DND-41 (cell line): ENCODE measurements around the gene ZSCAN5A.

Source experiments
- EZH2 ChIP-seq: IDR thresholded peaks from 3 replicates; pipeline ENCODE4 v1.6.1; 2012; ENCODE audit warnings: borderline replicate concordance, low read depth, mild to moderate bottlenecking, moderate library complexity, low read length, inconsistent platforms; ENCODE audit not compliant: severe bottlenecking
- TF ChIP-seq, protein P1 (sequence below): IDR thresholded peaks from 2 replicates; pipeline ENCODE4 v1.5.1; 2012; ENCODE audit warnings: borderline replicate concordance, low read length, moderate library complexity, mild to moderate bottlenecking; ENCODE audit not compliant: poor library complexity, severe bottlenecking; ENCODE audit errors: extremely low read depth

DNA sequence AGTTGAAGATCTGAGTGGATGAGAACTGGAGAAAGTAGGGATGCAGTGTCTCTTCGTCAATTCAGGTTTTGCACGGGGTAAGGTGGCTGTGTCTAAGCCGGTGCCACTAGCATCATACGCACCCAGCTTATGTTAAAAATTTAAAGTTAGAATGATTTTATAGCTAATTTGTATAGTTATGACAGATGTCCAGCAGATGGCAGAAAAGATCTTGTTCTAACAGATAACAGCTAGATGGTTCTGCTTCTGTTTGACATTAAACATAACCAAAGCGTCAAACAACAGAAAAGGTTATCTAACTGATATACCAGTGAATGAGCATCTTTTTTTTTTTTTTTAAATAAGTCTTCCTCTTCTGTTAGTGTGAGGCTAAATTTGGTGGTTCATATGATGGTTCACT is 60.9 kb downstream of the ZSCAN5A start:
- TF ChIP-seq, protein P1, sequence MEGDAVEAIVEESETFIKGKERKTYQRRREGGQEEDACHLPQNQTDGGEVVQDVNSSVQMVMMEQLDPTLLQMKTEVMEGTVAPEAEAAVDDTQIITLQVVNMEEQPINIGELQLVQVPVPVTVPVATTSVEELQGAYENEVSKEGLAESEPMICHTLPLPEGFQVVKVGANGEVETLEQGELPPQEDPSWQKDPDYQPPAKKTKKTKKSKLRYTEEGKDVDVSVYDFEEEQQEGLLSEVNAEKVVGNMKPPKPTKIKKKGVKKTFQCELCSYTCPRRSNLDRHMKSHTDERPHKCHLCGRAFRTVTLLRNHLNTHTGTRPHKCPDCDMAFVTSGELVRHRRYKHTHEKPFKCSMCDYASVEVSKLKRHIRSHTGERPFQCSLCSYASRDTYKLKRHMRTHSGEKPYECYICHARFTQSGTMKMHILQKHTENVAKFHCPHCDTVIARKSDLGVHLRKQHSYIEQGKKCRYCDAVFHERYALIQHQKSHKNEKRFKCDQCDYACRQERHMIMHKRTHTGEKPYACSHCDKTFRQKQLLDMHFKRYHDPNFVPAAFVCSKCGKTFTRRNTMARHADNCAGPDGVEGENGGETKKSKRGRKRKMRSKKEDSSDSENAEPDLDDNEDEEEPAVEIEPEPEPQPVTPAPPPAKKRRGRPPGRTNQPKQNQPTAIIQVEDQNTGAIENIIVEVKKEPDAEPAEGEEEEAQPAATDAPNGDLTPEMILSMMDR, result peak; percentile 62
- TF ChIP-seq EZH2, result no peak
